ENCODE results near the gene SCYL2.
"Not testable (repeated sequence)": the region's sequence is repeated elsewhere in the genome, so short reads cannot be mapped to it uniquely, and the experiment has no call there.

DNA sequence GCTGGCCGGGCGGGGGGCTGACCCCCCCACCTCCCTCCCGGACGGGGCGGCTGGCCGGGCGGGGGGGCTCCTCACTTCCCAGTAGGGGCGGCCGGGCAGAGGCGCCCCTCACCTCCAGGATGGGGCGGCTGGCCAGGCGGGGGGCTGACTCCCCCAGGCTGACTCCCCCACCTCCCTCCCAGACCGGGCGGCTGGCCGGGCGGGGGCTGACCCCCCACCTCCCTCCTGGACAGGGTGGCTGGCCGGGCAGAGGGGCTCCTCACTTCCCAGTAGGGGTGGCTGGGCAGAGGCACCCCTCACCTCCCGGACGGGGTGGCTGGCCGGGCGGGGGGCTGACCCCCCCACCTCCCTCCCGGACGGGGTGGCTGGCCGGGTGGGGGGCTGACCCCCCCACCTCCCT, 27.4 kb downstream of the SCYL2 start:
- not testable (repeated sequence) for TF ChIP-seq POLR2AphosphoS5 (IDR thresholded peaks at IDR 0.05); POLR2A (IDR thresholded peaks at IDR 0.05; ENCODE audit: low read depth); EP300 (IDR thresholded peaks at IDR 0.05)
- TF ChIP-seq, protein P1, sequence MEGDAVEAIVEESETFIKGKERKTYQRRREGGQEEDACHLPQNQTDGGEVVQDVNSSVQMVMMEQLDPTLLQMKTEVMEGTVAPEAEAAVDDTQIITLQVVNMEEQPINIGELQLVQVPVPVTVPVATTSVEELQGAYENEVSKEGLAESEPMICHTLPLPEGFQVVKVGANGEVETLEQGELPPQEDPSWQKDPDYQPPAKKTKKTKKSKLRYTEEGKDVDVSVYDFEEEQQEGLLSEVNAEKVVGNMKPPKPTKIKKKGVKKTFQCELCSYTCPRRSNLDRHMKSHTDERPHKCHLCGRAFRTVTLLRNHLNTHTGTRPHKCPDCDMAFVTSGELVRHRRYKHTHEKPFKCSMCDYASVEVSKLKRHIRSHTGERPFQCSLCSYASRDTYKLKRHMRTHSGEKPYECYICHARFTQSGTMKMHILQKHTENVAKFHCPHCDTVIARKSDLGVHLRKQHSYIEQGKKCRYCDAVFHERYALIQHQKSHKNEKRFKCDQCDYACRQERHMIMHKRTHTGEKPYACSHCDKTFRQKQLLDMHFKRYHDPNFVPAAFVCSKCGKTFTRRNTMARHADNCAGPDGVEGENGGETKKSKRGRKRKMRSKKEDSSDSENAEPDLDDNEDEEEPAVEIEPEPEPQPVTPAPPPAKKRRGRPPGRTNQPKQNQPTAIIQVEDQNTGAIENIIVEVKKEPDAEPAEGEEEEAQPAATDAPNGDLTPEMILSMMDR (IDR thresholded peaks at IDR 0.05): not testable (repeated sequence)

Measured in esophagus muscularis mucosa (tissue), 4 donors.